Measurements from ENCODE around the gene NKRF.
"Not testable (repeated sequence)": the region's sequence is repeated elsewhere in the genome, so short reads cannot be mapped to it uniquely, and the experiment has no call there.

The NKRF gene

DNA sequence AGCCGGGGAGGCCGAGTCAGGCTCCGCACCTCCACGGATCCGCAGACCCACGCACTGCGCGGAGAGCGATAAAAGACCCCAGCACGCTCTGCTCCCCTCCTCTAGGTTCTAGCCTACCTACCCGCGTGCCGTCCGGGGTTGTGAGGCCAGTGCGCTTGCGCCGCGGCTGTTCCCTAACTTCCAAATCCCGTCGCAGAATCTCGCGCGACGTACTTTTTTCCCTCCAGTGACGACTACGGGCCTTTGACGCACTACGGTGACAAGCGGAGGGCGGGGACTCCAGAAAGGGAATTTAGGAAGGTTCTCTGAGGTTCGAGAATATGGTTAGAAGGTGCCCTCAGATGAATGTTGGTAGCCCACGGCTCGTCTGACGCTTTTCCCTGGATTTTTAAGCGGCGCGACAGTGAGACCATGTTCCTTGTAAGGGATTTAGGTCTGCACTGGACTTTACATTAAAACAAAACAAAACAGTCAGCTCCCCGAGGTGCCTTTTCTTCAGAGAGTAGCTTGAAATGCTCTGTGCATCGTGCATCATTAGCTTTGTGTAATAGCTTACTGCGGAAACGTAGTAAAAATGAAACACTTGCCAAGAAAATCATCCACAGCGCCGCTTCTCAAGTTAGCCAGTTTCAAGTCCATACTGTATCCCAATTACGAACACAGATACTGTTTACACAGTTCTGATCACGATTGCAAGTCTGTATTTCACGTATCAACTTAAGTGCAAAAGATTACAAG lies at the start of gene NKRF:
Gene NKRF (minus strand): TSS at position 145 of the 738 bp plus-strand sequence.
- peak; percentile 85 for DNase-seq (ENCODE audit: low spot score)

- no peak for DNase-seq (ENCODE audit: low spot score)
These were observed 48.9 kb upstream of the NKRF start for GRCh38 chrX:119655125-119655524.

GRCh38 chrX:119654112-119654531 lies 47.9 kb upstream of the NKRF start:
- DNase-seq (ENCODE audit: low spot score) = no peak

DNA sequence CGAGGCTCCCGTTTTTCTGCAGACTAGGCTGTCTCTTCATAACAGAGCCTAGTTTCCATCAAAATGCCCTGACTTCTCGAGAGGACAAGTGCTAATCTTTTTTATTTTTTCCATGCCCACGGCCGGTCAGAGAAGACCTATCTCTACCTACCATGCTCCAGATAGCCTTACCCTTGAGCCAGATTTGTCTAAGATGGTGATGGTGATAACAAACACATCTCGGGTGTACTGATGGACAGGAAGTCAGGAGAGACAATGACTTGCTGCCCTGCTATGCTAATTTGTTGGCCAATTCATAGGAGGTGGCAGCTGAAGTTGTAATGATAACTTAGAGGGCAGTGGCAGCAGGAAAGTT lies 42.2 kb upstream of the NKRF start:
- no peak for DNase-seq (ENCODE audit: low spot score)

DNA sequence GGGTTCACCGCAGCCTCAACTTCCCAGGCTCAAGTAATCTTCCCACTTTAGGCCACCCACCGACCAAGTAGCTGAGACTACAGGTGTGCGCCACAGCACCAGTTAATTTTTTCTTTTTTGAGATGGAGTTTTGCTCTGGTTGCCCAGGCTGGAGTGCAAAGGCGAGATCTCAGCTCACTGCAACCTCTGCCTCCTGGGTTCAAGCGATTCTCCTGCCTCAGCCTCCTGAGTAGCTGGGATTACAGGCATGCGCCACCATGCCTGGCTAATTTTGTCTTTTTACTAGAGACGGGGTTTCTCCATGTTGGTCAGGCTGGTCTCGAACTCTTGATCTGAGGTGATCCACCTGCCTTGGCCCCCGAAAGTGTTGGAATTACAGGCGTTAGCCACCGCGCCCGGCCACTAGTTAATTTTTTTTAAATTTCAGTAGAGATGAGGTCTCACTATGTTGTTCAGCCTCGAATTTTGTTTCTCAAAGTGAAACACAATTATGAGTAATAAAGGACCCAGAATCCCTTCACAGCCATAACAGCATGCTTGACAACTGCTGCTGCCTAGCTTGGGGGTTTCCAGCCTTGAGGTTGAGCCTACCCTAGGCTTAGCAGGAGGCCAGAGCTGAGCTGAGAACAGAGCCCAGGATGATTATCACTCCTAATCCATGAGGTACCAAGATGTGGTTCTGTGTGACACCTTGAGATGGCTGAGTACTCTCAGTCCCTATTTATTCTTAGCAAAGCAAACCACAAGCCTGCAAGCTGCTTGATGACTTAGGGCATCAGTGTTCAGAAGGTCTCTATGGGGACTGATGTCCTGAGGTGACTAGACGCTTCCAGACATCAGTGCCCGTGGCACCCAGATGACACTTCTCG lies 41.6 kb upstream of the NKRF start:
- DNase-seq (ENCODE audit: low spot score) = no peak

DNA sequence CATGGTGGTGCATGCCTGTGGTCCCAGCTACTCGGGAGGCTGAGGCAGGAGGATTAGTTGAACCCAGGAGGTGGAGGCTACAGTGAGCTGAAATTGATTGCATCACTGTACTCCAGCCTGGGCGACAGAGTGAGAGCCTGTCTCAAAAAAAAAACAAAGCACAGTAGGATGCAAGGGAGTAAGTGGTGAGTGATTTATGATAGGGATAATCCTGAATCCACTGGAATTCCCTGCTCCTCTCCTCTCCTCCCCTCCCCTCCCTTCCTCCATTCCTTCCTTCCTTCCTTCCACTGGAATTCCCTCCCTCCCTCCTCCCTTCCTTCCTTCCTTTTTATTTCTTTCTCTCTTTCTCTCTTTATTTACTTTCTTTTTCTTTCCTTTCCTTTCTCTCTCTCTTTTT lies 40.9 kb upstream of the NKRF start:
- DNase-seq (ENCODE audit: low spot score) = no peak

- DNase-seq (ENCODE audit: low spot score) = no peak
These were observed 40.3 kb upstream of the NKRF start for GRCh38 chrX:119646515-119646914.

DNA sequence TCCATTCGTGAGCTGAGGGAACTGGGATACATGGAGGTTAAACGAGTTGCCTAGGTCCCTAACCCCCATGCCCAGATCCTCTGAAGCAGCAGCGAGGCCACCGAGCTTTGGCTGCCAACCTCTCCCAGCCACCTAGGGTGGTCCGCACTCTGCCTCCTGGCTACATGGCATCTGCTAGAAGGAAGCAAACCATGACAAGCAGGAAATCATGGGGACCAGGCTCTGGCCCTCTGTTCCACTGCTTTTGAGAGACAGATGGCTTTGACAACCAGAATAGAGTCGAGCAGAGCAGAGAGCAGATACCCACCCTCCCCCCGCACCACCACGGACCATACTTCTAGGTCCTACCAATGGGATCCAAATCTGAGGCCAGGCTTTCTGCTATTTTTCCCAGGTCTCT lies 37.5 kb upstream of the NKRF start:
- DNase-seq (ENCODE audit: low spot score) = no peak

GRCh38 chrX:119640731-119641170 lies 34.5 kb upstream of the NKRF start:
- no peak for DNase-seq (ENCODE audit: low spot score)

GRCh38 chrX:119638725-119639471 lies 32.7 kb upstream of the NKRF start:
- no peak for DNase-seq (ENCODE audit: low spot score)

DNA sequence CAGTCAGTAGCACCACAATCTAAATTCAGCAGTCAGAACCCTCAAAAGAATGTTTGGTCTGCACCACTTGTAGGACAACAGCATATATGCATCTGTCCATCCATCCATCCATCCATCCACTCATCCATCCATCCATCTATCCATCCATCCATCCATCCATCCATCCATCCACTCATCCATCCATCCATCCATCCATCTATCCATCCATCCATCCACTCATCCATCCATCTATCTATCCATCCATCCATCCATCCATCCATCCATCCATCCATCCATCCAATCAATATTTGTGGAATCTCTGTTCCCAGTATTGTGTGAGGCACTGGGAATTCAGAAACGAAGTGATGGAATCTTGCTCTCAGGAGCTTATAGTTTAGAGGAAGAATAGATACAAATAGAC lies 31.2 kb upstream of the NKRF start:
- DNase-seq (ENCODE audit: low spot score) = not testable (repeated sequence)

DNA sequence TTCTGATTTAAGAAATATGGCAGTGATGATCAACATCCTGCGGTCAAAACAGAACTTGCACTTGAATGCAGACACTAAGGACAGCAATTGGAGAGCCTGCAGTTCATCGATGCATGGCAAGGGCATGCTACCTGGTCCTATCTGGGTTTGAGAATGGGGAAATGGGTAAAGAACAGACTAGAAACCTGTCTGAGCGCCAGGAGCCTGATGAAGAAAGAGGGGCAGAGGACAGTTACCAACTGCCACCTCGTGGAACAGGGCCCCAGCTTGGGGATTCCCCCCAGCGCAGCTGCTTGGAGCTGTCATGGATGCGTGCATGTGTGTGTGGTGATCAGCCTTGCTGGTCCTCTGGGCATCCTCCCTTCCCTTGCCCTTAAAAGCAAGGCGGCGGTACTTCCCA lies 30.2 kb upstream of the NKRF start:
- DNase-seq (ENCODE audit: low spot score) = no peak

DNA sequence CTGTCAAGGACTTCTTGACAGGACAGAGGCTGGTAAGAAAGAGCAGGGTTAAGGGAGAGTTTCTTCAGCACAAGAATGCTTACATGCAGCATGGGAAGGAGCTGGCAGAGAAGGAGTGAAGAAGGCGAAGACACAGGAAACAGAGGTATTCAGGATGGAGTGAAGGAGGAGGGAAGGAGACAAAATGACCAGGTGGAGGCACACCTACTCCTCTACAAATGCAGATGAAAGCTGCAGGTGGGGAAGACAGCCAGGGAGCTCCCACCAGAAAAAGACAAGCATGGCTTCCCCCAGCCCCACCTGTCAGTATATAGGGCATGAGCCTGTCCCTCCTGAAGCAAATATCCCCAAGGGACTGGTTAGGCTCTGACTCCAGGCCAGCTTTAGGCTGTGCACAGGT lies 29.6 kb upstream of the NKRF start:
- no peak for DNase-seq (ENCODE audit: low spot score)

DNA sequence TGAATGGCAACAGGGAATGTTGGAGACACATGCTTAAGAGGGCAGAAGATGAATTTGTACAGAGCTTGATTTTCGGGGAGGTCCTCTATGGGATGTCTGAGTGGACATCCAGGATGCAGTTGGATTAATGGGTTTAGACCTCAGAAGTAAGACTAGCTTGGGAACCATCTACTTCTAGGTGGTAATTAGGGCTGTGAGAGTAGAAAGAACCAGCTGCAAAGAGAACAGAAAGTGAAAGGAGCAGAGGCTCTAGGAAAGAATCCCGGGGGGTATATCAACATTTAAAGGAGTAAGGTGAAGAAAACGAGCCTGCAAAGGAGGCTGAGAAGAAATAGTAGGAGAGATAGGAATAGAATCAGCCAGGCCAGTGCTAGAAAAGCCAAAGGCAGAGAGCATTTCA lies 29.0 kb upstream of the NKRF start:
- DNase-seq (ENCODE audit: low spot score) = no peak

DNA sequence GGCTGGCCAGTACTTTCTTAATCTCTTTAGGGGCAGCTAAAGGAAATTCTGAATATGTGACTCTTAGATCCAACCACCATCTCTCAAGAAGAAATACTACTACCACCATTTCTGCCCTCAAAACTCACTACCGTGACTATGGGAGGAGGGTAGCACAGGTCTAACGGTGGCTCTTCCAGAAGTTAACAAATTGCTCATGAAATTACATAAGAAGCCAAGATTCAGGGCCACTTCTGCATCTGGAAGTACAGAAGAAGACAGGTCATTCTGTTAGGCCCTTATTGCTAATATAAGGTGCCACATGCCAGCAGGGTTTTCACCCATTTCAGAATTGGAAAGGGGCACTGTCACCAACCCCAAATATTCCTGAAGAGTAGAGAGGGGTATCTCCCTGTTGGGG lies 19.6 kb upstream of the NKRF start:
- DNase-seq (ENCODE audit: low spot score) = no peak

DNA sequence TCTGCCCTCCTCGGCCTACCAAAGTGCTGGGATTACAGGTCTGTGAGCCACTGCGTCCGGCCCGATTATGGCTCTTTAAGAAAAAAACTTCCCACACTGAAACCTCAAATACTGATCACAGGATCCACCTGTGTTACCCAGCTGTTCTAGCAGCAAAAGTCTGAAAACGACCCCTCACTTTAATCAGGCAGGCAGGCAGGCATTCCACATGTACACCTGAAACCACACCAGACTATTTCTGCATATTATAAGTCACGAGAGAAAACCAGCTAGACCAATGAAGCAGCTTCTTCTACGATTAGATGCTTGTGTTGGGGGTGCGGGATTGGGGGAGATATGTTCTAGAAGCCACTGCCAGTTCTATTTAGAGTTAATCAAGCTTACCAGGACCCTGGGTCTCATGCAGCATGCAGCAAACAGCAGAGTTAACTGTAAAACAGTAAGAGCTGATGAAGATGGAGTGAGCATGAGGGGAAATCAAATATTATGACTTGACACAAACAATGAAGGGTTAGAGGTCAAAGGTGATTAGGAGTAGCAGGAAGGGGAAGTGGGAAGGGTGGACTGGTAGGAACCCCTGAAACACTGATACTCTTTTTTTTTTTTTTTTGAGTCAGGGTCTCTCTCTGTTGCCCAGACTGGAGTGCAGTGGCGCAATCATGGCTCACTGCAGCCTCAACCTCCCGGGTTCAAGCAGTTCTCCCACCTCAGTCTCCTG lies 18.9 kb upstream of the NKRF start:
- DNase-seq (ENCODE audit: low spot score) = no peak

GRCh38 chrX:119624417-119624816 lies 18.2 kb upstream of the NKRF start:
- DNase-seq (ENCODE audit: low spot score) = no peak

GRCh38 chrX:119622356-119623232 lies 16.4 kb upstream of the NKRF start:
- no peak for DNase-seq (ENCODE audit: low spot score)

GRCh38 chrX:119618439-119618838 lies 12.2 kb upstream of the NKRF start:
- DNase-seq (ENCODE audit: low spot score) = no peak

DNA sequence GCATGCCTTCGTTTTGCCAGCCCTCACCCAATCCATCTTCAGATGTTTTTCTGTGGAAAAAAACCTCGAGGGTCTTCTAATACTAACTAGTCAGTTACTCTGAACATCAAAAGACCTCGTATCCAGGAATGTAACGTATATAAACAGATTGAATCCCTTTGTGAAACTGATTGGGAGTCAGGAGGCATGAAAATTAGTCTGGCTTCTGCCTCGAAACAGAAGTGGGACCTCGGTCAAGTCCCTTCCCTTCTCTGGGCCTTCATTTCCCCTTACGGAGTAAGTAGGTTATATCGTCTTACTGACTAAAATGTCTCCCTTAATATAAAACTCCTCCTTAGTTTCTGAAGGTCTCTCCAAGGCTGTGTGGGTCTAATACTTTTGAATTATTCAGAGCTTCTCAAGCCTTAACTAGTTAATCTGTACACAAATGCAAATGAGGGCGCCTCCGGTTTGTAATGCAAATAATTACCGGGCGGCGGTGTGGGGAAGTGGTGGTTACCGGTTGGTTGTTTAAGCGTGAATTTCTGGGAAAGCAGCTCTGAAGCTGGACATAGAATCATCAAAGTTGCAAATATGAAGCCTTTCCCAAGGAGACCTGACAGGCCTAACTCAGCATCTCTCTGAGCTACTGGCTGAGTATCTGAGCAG lies 11.4 kb upstream of the NKRF start:
- no peak for DNase-seq (ENCODE audit: low spot score)

GRCh38 chrX:119614776-119615175 lies 8.6 kb upstream of the NKRF start:
- DNase-seq (ENCODE audit: low spot score) = no peak
